Measurements from ENCODE around the gene TAF10. TPM values are rescaled to one million over a fixed set of nuclear protein-coding genes. Genes with fewer than 3 reads are reported as not detected.

Gene TAF10
- total RNA-seq, 4 donors from 2014 or later, result 49.8 to 77.8 (median 65.7) TPM

DNA sequence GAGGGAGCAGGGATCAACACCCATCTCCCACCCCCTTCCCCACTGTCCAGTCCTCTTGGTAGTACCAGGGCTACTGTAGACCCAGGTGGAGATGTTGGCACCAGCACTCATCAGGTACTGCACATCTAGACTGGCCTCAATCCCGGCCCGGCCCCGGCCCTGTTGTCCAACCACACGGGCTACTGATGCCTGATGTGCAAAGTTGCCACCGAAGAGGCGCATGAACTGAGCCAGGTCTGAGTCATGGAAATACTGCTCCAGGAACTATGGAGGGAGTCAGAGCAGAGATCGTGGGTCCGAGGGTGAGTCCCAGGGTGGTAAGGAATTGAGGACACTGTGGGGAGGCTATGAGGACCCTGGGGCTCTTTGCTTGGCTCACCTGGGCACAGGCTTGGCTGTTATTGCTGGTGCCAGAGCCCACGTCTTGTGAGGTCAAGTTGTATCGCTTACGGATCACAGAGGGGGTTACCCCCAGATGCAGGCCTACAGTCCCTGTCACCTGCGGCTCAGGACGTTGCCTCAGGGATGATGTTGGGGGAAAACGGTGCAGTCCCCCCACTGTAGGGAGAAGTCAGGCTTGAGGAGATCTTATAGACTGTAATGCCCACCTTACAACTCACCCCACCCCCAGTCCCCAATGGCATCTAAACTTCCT, 4.7 kb upstream of the TAF10 start:
- in situ Hi-C loops (cut with MboI; ENCODE audit: low sequenced_read_pairs in 4 of 4), result loop anchor here in 1 of 4 donors (10.0 kb wide), 1 partner anchor 382 kb away; the partner anchor contains the start of genes CNGA4 and FHIP1B
- H3K27ac ChIP-seq, result no peak overlapping the region
- DNase-seq, result no peak
- H3K27me3 ChIP-seq, result no peaks in the 10 kb centered on the region
- peaks cover 0 to 21% of the 10 kb centered on the region in 2 donors for H3K36me3 ChIP-seq
- TF ChIP-seq CTCF (IDR thresholded peaks at IDR 0.05 in 4 of 5, conservative IDR thresholded peaks at IDR 0.05 in 1 of 5), result no peak
- no peak overlapping the region for H3K4me3 ChIP-seq
- peaks cover 15 to 24% of the 10 kb centered on the region in 2 donors for H3K4me1 ChIP-seq
- H3K9me3 ChIP-seq, result no peaks in the 10 kb centered on the region
- no peak for ATAC-seq
- intact Hi-C loops (cut with DNase I; ENCODE audit: low total_unique reads), result loop anchor here (5.0 to 10.0 kb wide), 4 partner anchors 134 to 958 kb away; partner anchors contain the start of genes ARFIP2, CAVIN3, SMPD1 and TIMM10B

DNA sequence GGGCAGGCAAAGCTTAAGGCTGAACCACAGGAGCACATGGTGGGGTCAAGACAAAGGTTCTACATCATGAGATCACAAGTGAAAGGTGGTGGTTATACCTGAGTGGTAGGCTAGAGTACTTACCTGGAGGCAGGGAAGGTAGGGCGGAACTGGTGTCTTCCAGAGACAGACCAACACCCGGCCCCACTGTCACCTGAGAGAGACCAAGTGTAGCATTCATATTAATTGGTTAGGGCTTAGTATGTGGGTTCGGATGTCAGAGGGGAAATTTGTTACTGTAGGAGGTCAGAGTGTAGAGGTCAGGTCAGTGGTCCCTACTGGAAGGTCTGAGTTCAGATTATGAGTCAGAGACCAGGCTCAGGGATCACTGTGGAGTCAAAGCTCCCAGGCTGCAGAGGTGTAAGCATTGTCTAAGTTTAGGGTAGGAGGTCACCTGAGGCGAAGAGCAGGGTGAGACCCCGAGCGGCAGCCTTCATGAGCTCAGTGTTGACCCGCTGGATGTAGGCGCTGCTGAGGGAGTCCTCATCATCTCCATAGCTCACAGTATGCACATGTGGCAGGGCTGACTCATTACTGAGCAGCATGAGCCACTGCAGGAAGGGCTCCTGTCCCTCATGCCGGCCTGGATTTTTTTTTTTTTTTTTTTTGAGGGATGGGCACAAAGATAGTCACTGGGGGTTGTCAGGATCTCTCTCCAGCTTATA, 4.0 kb upstream of the TAF10 start:
- in situ Hi-C loops (cut with MboI; ENCODE audit: low sequenced_read_pairs in 4 of 4), result loop anchor here in 1 of 4 donors (10.0 kb wide), 1 partner anchor 381 kb away; the partner anchor contains the start of genes CNGA4 and FHIP1B
- intact Hi-C loops (cut with DNase I; ENCODE audit: low total_unique reads), result loop anchor here (5.0 to 10.0 kb wide), 4 partner anchors 134 to 959 kb away; partner anchors contain the start of genes ARFIP2, CAVIN3, SMPD1 and TIMM10B
- no peak overlapping the region for H3K27ac ChIP-seq

GRCh38 chr11:6615046-6615445, 3.0 kb upstream of the TAF10 start:
- in situ Hi-C loops (cut with MboI; ENCODE audit: low sequenced_read_pairs in 4 of 4), result loop anchor here in 1 of 4 donors (10.0 kb wide), 1 partner anchor 380 kb away; the partner anchor contains the start of genes CNGA4 and FHIP1B
- no peak overlapping the region for H3K4me3 ChIP-seq
- peaks cover 24 to 30% of the 10 kb centered on the region in 2 donors for H3K4me1 ChIP-seq
- ATAC-seq, result no peak
- no peaks in the 10 kb centered on the region for H3K9me3 ChIP-seq
- intact Hi-C loops (cut with DNase I; ENCODE audit: low total_unique reads), result loop anchor here (5.0 to 10.0 kb wide), 4 partner anchors 133 to 960 kb away; partner anchors contain the start of genes ARFIP2, CAVIN3, SMPD1 and TIMM10B
- H3K36me3 ChIP-seq, result peaks cover 0 to 32% of the 10 kb centered on the region in 2 donors
- TF ChIP-seq CTCF (IDR thresholded peaks at IDR 0.05 in 4 of 5, conservative IDR thresholded peaks at IDR 0.05 in 1 of 5), result no peak
- TF ChIP-seq POLR2A (IDR thresholded peaks at IDR 0.05), result no peak
- DNase-seq, result no peak
- no peaks in the 10 kb centered on the region for H3K27me3 ChIP-seq
- H3K27ac ChIP-seq, result no peak overlapping the region

More for the DNA sequence above, 4.0 kb upstream of the TAF10 start:
- no peak for TF ChIP-seq CTCF (IDR thresholded peaks at IDR 0.05 in 4 of 5, conservative IDR thresholded peaks at IDR 0.05 in 1 of 5)
- no peak for TF ChIP-seq POLR2A (IDR thresholded peaks at IDR 0.05)
- DNase-seq (no peak), ATAC-seq (no peak)
- Histone ChIP-seq H3K4me3 (no peak overlapping the region), H3K4me1 (peaks cover 22 to 29% of the 10 kb centered on the region in 2 donors), H3K36me3 (peaks cover 0 to 22% of the 10 kb centered on the region in 2 donors), H3K9me3 (no peaks in the 10 kb centered on the region), H3K27me3 (no peaks in the 10 kb centered on the region)

DNA sequence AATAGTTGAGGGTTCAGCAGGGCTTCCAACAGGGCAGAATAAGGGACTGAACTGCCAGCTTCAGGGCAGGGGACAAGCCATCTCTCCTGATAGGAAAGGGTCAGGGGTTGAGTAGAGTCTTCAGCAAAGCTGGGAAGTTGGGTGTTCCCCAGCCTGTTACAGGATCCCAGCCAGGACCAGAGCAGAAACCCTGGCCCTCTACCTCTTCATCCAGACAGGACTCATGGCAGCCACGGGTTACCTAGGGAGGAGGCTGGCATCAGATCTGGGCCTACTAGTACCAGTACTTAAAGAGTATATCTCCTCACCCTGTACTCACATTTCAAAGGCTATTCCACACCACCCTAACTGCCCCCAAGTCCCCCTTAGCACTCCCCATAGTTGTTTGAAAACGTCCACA, 2.4 kb upstream of the TAF10 start:
- H3K4me1 ChIP-seq, result peaks cover 18 to 25% of the 10 kb centered on the region in 2 donors
- in situ Hi-C loops (cut with MboI; ENCODE audit: low sequenced_read_pairs in 4 of 4) (loop anchor here in 1 of 4 donors (10.0 kb wide), 1 partner anchor 380 kb away; the partner anchor contains the start of genes CNGA4 and FHIP1B), intact Hi-C loops (cut with DNase I; ENCODE audit: low total_unique reads) (loop anchor here (5.0 to 10.0 kb wide), 2 partner anchors 82 to 960 kb away; no protein-coding TSS in a partner anchor)
- no peaks in the 10 kb centered on the region for H3K27me3 ChIP-seq
- no peaks in the 10 kb centered on the region for H3K9me3 ChIP-seq
- ATAC-seq (no peak), DNase-seq (no peak)
- no peak overlapping the region for H3K27ac ChIP-seq
- TF ChIP-seq POLR2A (IDR thresholded peaks at IDR 0.05), result no peak
- no peak for TF ChIP-seq CTCF (IDR thresholded peaks at IDR 0.05 in 4 of 5, conservative IDR thresholded peaks at IDR 0.05 in 1 of 5)
- peaks cover 0 to 38% of the 10 kb centered on the region in 2 donors for H3K36me3 ChIP-seq
- H3K4me3 ChIP-seq, result no peak overlapping the region
